MCF 10A (cell line): ENCODE data around the gene TMEM238. TPM values are rescaled to one million over a fixed set of nuclear protein-coding genes. Genes with fewer than 3 reads are reported as not detected.
"Not testable (repeated sequence)": the region's sequence is repeated elsewhere in the genome, so short reads cannot be mapped to it uniquely, and the experiment has no call there.

ENCODE experiments used
- BruUV-seq: library from RNA; stranded (reverse); fragments of 400-500 nt; replicated peaks from 2 replicates; lab custom pipeline; 2021; lab: Mats Ljungman, UMichigan
- CTCF ChIA-PET: fragments of 300-600 bp; sonication (Branson Sonifier 250); formaldehyde crosslinking; extraction: SDS; loops from one replicate; lab custom pipeline; 2021; ENCODE audit warnings: antibody characterized with exemption, inconsistent platforms; lab: Yijun Ruan, JAX
- POLR2A ChIA-PET: fragments of 300-600, 350-650 bp; sonication (Branson Sonifier 250); formaldehyde crosslinking; extraction: SDS; loops from one replicate; lab custom pipeline; 2020; ENCODE audit warnings: antibody characterized with exemption, inconsistent platforms; lab: Yijun Ruan, JAX
- DNase-seq: peaks from one replicate; pipeline ENCODE4 v3.0.0-alpha.2; 2018; ENCODE audit not compliant: unreplicated experiment
- H3K27ac Mint-ChIP-seq: one replicate; pipeline ENCODE4 v1.8.0; 2022; ENCODE audit warnings: mild to moderate bottlenecking, low read depth, mixed read lengths; ENCODE audit not compliant: unreplicated experiment
- H3K27me3 Mint-ChIP-seq: one replicate; pipeline ENCODE4 v1.8.0; 2022; ENCODE audit warnings: mixed read lengths; ENCODE audit not compliant: insufficient read depth, unreplicated experiment
- H3K36me3 Mint-ChIP-seq: one replicate; pipeline ENCODE4 v1.8.0; 2022; ENCODE audit warnings: mild to moderate bottlenecking, moderate library complexity, mixed read lengths; ENCODE audit not compliant: insufficient read depth, unreplicated experiment
- H3K4me1 Mint-ChIP-seq: one replicate; pipeline ENCODE4 v1.8.0; 2022; ENCODE audit warnings: mixed read lengths; ENCODE audit not compliant: insufficient read depth, unreplicated experiment
- H3K4me3 Mint-ChIP-seq: one replicate; pipeline ENCODE4 v1.8.0; 2022; ENCODE audit warnings: mild to moderate bottlenecking, moderate library complexity, mixed read lengths; ENCODE audit not compliant: unreplicated experiment
- H3K9me3 Mint-ChIP-seq: one replicate; pipeline ENCODE4 v1.8.0; 2022; ENCODE audit warnings: mixed read lengths; ENCODE audit not compliant: unreplicated experiment
- CTCF ChIP-seq: fragments of 200-600 bp; IDR thresholded peaks from one replicate; pipeline ENCODE4 v1.8.0; 2022; ENCODE audit warnings: antibody characterized with exemption, mild to moderate bottlenecking; ENCODE audit not compliant: unreplicated experiment
- intact Hi-C: fragments of 100-400 bp; cut with micrococcal nuclease; formaldehyde crosslinking; loops from 2 replicates; pipeline ENCODE4 v1.14.1; 2022
- total RNA-seq: library from RNA; stranded (reverse); gene quantifications from 2 replicates; pipeline ENCODE4 v1.2.3, GENCODE V29; 2022

TMEM238 gene
- total RNA-seq, 1 experiment from 2014 or later, result 14.9 TPM

- CTCF ChIA-PET, result interaction anchor here (0.6 to 2.3 kb wide), 5 partner anchors 9 to 168 kb away, joined by 3 to 12 read pairs (median 4); no protein-coding TSS in a partner anchor
- POLR2A ChIA-PET, result interaction anchor here (0.6 to 6.1 kb wide), 7 partner anchors 19 to 149 kb away, joined by 3 to 57 read pairs (median 4); partner anchors contain the start of genes PPP6R1, RPL28 and TMEM238
- no peaks in the 10 kb centered on the region for H3K9me3 Mint-ChIP-seq
- H3K4me3 Mint-ChIP-seq, result peak overlapping the region; percentile 94
- no peak for DNase-seq
- H3K4me1 Mint-ChIP-seq, result peaks cover 16% of the 10 kb centered on the region
- H3K27me3 Mint-ChIP-seq, result no peaks in the 10 kb centered on the region
- peak overlapping the region; percentile 99 for H3K27ac Mint-ChIP-seq
- TSS peak; percentile 77 for BruUV-seq
- intact Hi-C loops, result no loop called here
- H3K36me3 Mint-ChIP-seq, result peaks cover 45% of the 10 kb centered on the region
- TF ChIP-seq CTCF, result no peak
Observed at GRCh38 chr19:55408533-55408872, 24.4 kb upstream of the TMEM238 start.

GRCh38 chr19:55407800-55408532 lies 23.9 kb upstream of the TMEM238 start:
- Mint-ChIP-seq H3K36me3 (peaks cover 51% of the 10 kb centered on the region), H3K9me3 (no peaks in the 10 kb centered on the region), H3K27me3 (no peaks in the 10 kb centered on the region), H3K4me3 (peak overlapping the region; percentile 94), H3K27ac (peak overlapping the region; percentile 99), H3K4me1 (peaks cover 21% of the 10 kb centered on the region)
- POLR2A ChIA-PET, result interaction anchor here (0.6 to 6.1 kb wide), 26 partner anchors 9 to 1289 kb away, joined by 3 to 57 read pairs (median 4); partner anchors contain the start of genes HSPBP1, KMT5C, PPP6R1 and RPL28
- DNase-seq, result peak; percentile 100
- BruUV-seq, result no TSS peak
- no peak for TF ChIP-seq CTCF
- CTCF ChIA-PET, result interaction anchor here (0.6 to 2.3 kb wide), 4 partner anchors 10 to 167 kb away, joined by 3 to 12 read pairs (median 5); no protein-coding TSS in a partner anchor
- intact Hi-C loops, result no loop called here

GRCh38 chr19:55407550-55407799 lies 23.4 kb upstream of the TMEM238 start, which contains the start of gene UBE2S:
TSS of gene UBE2S (minus strand) at chr19:55407788. CDS start at chr19:55407589, 199 bp downstream.
- intact Hi-C loops, BruUV-seq, DNase-seq, H3K9me3 Mint-ChIP-seq, H3K27me3 Mint-ChIP-seq: not testable (repeated sequence)
- peaks cover 56% of the 10 kb centered on the region for H3K36me3 Mint-ChIP-seq
- POLR2A ChIA-PET, result interaction anchor here (0.6 to 6.1 kb wide), 25 partner anchors 8 to 1289 kb away, joined by 3 to 57 read pairs (median 4); partner anchors contain the start of genes DNAAF3, HSPBP1, KMT5C and PPP6R1
- H3K4me3 Mint-ChIP-seq, result peak within 1 kb of the TSS; percentile 94
- peaks cover 21% of the 10 kb centered on the region for H3K4me1 Mint-ChIP-seq
- peak within 1 kb of the TSS; percentile 99 for H3K27ac Mint-ChIP-seq
- CTCF ChIA-PET, result interaction anchor here (0.6 kb wide), 1 partner anchor 114 kb away, joined by 3 read pairs; no protein-coding TSS in a partner anchor

DNA sequence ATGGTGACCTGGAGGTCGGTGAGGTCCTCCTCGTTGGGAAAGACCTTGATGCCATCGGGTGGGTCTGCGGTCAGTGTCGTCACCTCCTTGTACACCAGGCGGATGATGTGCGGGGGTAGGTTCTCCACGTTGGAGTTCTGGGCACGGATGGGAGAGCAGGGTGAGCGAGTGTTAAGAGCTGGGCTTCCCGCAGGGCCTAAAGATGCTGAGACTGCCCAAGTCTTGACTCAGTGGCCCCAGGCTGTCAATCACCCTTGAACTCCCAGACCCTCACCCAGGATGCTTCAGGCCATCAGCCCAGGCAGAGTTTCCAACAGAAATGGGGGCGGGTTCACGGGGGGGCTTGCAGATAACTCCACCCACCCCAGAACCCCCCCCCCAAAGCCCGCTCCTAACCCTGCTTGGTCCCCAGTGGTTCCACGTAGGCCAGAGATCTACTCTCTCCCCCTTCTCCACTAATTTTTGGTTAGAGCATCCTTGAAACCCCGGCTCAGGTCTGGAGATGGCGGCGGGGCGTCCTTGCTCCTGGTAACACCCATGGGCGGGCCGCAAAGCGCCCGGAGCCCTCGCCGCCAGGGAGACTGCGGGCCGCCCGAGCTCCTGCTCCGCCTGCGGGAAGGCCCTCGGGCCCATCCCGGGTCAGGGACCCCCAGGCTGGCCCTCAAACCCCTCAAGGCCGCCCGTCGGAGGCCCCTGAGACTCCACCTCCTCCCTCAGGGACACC lies 22.9 kb upstream of the TMEM238 start:
- TF ChIP-seq CTCF, result no peak
- intact Hi-C loops, result no loop called here
- DNase-seq, result no peak
- peak overlapping the region; percentile 99 for H3K27ac Mint-ChIP-seq
- peak overlapping the region; percentile 94 for H3K4me3 Mint-ChIP-seq
- BruUV-seq, result TSS peak; percentile 60
- no peaks in the 10 kb centered on the region for H3K27me3 Mint-ChIP-seq
- ChIA-PET CTCF (interaction anchor here (0.6 to 1.9 kb wide), 3 partner anchors 114 to 265 kb away, joined by 3 to 9 read pairs (median 5); no protein-coding TSS in a partner anchor), POLR2A (interaction anchor here (0.6 to 6.1 kb wide), 27 partner anchors 8 to 1288 kb away, joined by 3 to 57 read pairs (median 4); partner anchors contain the start of genes DNAAF3, HSPBP1, KMT5C and PPP6R1)
- peaks cover 21% of the 10 kb centered on the region for H3K4me1 Mint-ChIP-seq
- peaks cover 61% of the 10 kb centered on the region for H3K36me3 Mint-ChIP-seq
- H3K9me3 Mint-ChIP-seq, result no peaks in the 10 kb centered on the region
